ENCODE results near the gene PYDC1. TPM values are rescaled to one million over a fixed set of nuclear protein-coding genes. Genes with fewer than 3 reads are reported as not detected.

PYDC1 gene
- total and polyA plus RNA-seq, 11 donors: not detected

DNA sequence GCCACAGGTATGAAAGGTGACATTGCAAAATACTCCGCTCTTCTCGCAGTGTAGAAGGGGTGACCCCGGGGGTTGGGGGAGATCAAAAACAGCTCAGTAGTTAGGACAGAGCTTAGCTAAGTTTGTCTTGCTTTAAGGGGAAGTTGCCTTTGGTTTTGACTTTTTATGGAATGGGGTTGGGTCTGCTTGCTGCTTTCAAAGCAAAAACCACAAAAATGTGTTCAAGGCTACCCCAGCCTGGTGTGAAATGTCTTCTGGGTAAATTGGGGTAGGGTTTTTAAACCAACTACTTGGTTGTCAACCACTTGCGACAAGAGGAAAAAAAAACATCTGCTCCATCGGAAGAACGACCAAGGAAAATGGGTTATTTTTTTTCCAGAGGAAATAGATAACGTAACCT lies 30.8 kb downstream of the PYDC1 start:
- WGBS, 4 donors: 75 to 87% (median 81%) methylated on average over 7 of the region's 7 CpGs
- Histone ChIP-seq H3K27ac (peak overlapping the region in 1 of 12 donors; percentile 64), H3K4me1 (peaks cover 0 to 52% (median 32%) of the 10 kb centered on the region in 12 donors), H3K27me3 (no peaks in the 10 kb centered on the region), H3K36me3 (peaks cover 14 to 96% (median 89%) of the 10 kb centered on the region in 9 donors), H3K9me3 (no peaks in the 10 kb centered on the region), H3K4me3 (peak overlapping the region in 1 of 12 donors; percentile 15)
- intact Hi-C loops (cut with DNase I): loop anchor here in 6 of 10 donors (10.0 kb wide), 3 partner anchors 111 to 269 kb away; partner anchors contain the start of genes ZNF843 (in 4 of the 6), ARMC5 (in 1 of the 6), ZNF646 (in 1 of the 6) and ZNF668 (in 1 of the 6)
- DNase-seq (no peak), ATAC-seq (no peak)
- TF ChIP-seq CTCF (IDR thresholded peaks at IDR 0.05) (no peak), POLR2A (IDR thresholded peaks at IDR 0.05) (no peak)

DNA sequence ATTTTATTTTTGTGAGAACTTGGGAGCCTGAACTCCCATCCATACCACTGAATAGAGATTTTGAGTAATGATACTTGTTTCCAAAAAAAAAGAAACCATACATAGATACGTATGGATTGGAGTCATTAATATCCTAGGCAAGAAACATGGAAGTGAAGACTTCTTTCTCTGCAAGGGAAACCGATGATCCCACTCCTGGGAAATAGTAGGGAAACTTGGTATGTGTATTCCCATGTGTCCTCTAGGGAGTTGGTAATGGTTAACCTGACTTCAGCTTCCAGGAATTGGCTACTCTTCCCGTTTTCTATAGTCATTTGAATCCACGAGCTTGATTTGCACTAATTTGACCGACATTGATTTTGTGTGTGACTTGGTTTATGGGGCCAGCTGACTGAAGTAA lies 31.6 kb downstream of the PYDC1 start:
- TF ChIP-seq CTCF (IDR thresholded peaks at IDR 0.05) (no peak), POLR2A (IDR thresholded peaks at IDR 0.05) (no peak)
- H3K27me3 ChIP-seq: peaks cover 0 to 2% (median 0%) of the 10 kb centered on the region in 9 donors
- intact Hi-C loops (cut with DNase I): loop anchor here in 6 of 10 donors (10.0 kb wide), 3 partner anchors 111 to 269 kb away; partner anchors contain the start of genes ZNF843 (in 4 of the 6), ARMC5 (in 1 of the 6), ZNF646 (in 1 of the 6) and ZNF668 (in 1 of the 6)
- DNase-seq (no peak), ATAC-seq (no peak)
- peak overlapping the region in 1 of 12 donors; percentile 64 for H3K27ac ChIP-seq
- H3K36me3 ChIP-seq: peaks cover 14 to 88% (median 81%) of the 10 kb centered on the region in 9 donors
- 63 to 75% (median 67%) methylated on average over 5 of the region's 5 CpGs for WGBS, 4 donors
- H3K4me3 ChIP-seq: peak overlapping the region in 1 of 12 donors; percentile 15
- no peaks in the 10 kb centered on the region for H3K9me3 ChIP-seq
- H3K4me1 ChIP-seq: peaks cover 0 to 52% (median 33%) of the 10 kb centered on the region in 12 donors

DNA sequence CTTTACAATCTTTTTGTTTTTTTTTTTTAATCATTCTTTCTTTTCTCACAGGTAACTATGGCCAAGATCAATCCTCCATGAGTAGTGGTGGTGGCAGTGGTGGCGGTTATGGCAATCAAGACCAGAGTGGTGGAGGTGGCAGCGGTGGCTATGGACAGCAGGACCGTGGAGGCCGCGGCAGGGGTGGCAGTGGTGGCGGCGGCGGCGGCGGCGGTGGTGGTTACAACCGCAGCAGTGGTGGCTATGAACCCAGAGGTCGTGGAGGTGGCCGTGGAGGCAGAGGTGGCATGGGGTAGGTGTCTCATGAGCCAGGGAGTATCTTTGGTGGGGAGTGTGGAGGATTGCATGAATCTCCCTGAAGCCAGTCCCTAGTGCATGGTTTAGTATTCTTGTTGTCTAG lies 32.0 kb downstream of the PYDC1 start:
- H3K4me3 ChIP-seq: no peak overlapping the region
- H3K27ac ChIP-seq: no peak overlapping the region
- TF ChIP-seq CTCF (IDR thresholded peaks at IDR 0.05): no peak
- TF ChIP-seq POLR2A (IDR thresholded peaks at IDR 0.05): no peak
- H3K4me1 ChIP-seq: peaks cover 0 to 52% (median 33%) of the 10 kb centered on the region in 12 donors
- intact Hi-C loops (cut with DNase I): loop anchor here in 7 of 10 donors (5.0 to 10.0 kb wide), 5 partner anchors 110 to 272 kb away; partner anchors contain the start of genes ZNF843 (in 5 of the 7), ARMC5 (in 2 of the 7), ZNF646 (in 1 of the 7) and ZNF668 (in 1 of the 7)
- DNase-seq (no peak), ATAC-seq (no peak)
- H3K27me3 ChIP-seq: peaks cover 0 to 5% (median 0%) of the 10 kb centered on the region in 9 donors
- peaks cover 10 to 84% (median 76%) of the 10 kb centered on the region in 9 donors for H3K36me3 ChIP-seq
- WGBS, 4 donors: 93 to 96% (median 95%) methylated on average over 14 of the region's 14 CpGs
- H3K9me3 ChIP-seq: no peaks in the 10 kb centered on the region
